ENCODE measurements around the gene TXN2. TPM values are rescaled to one million over a fixed set of nuclear protein-coding genes. Genes with fewer than 3 reads are reported as not detected.
A peak's percentile ranks its signal among the peaks of the same experiment; 100 is the strongest.
"Not testable (repeated sequence)": the region's sequence is repeated elsewhere in the genome, so short reads cannot be mapped to it uniquely, and the experiment has no call there.

The TXN2 gene
- total RNA-seq, 2 donors from 2014 or later: 115 TPM

DNA sequence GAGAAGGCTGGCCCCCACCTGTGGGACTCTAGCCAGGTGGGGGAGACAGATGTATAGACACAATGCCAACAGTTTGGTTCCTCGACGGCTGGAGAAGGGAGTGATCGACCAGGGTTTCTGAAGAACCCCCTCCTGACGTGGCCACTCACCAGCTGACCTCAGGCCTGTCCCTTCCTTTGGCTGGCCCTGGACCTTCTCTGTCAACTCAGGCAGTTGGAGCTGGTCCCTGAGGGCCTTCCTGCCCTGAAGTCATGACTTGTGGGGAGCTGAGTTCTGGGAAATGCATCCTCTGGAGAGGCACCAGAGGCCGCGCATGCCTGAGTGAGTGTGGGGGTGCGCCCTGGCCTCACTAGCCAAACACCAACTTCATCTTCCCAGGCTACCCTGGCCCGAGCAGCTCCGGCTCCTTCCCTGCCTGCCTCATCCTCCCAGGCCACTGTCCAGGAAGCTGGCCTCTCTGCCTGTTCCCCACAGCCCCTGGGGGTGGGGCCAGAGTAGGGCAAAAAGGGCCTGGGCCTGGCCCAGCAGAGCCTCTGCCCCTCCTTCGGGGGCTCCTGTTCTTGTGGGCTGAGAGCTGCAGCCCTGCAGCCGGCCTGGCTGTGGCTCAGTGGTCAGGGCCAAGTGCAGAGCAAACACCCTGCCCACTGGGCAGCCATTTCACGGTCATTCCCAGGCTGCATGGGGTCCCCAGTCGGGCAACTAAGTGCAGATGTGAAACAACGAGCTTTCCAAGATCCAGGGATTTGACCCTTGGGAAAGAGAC, 23.6 kb downstream of the TXN2 start:
- no peak overlapping the region for H3K4me3 Mint-ChIP-seq
- no peaks in the 10 kb centered on the region for H3K9me3 Mint-ChIP-seq
- no peaks in the 10 kb centered on the region for H3K27me3 Mint-ChIP-seq (ENCODE audit: low read depth)
- no peak overlapping the region for H3K27ac Mint-ChIP-seq
- DNase-seq: no peak
- no peaks in the 10 kb centered on the region for H3K36me3 Mint-ChIP-seq (ENCODE audit: insufficient read depth in 2 of 2)
- ATAC-seq (replicated peaks in 1 of 2): no peak
- H3K4me1 Mint-ChIP-seq (ENCODE audit: low read depth): peaks cover 27% of the 10 kb centered on the region

GRCh38 chr22:36456464-36456845, 25.0 kb downstream of the TXN2 start:
- Mint-ChIP-seq H3K27me3 (ENCODE audit: low read depth) (no peaks in the 10 kb centered on the region), H3K4me1 (ENCODE audit: low read depth) (peaks cover 41% of the 10 kb centered on the region), H3K4me3 (peak overlapping the region; percentile 62 to 73), H3K27ac (no peak overlapping the region), H3K9me3 (no peaks in the 10 kb centered on the region), H3K36me3 (ENCODE audit: insufficient read depth in 2 of 2) (no peaks in the 10 kb centered on the region)
- no peak for DNase-seq
- no peak for ATAC-seq (replicated peaks in 1 of 2)

DNA sequence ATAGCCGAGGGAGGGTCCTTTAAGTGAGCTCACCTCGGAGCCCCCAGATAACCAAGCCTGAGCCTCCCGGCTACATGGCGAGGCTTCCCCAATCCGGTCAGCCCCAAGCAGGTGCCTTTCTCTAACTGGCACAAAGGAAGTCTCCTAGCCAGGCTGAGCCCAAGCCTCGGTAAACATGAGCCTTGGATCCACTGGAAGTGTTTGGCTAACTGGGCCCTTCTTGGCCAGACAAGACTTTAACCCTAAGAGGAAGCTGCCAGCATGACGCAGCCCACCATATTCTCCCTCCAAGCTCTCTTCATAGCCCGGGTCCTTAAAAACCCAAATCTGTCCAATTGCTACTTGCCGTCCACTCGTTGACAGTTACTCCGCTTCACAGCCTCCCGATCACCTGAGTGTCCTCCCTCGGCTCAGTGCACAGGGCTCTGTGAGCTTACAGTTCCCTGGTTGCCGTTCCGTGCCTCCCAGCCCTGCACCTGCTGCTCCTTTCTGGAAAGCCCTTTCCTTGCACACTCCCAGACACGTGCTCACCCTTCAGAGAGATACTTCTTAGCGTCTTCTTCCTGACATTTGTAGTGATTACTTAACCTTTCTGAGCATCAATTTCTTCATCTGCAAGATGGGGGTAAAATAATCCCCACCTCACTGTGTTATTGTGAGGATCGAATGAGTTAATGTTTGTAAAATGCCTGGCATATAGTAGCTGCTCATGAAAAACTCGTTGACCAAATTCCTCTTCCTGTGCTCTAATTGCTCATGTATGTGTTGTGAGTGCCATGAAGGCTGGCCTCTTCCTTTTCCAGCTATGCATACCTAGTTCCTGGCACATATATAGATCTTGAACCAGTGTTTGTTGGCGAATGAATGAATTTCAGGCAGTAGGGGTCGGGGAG, 25.6 kb downstream of the TXN2 start:
- Mint-ChIP-seq H3K36me3 (ENCODE audit: insufficient read depth in 2 of 2) (no peaks in the 10 kb centered on the region), H3K27ac (peak overlapping the region; percentile 5), H3K27me3 (ENCODE audit: low read depth) (no peaks in the 10 kb centered on the region), H3K4me3 (peak overlapping the region; percentile 62 to 73), H3K4me1 (ENCODE audit: low read depth) (peaks cover 47% of the 10 kb centered on the region), H3K9me3 (no peaks in the 10 kb centered on the region)
- ATAC-seq (replicated peaks in 1 of 2): no peak
- no peak for DNase-seq

GRCh38 chr22:36454916-36455570, 26.4 kb downstream of the TXN2 start:
- DNase-seq (peak; percentile 97 to 98), ATAC-seq (replicated peaks in 1 of 2) (peak; percentile 81 to 84)
- H3K4me1 Mint-ChIP-seq (ENCODE audit: low read depth): peaks cover 49% of the 10 kb centered on the region
- no peaks in the 10 kb centered on the region for H3K9me3 Mint-ChIP-seq
- H3K27me3 Mint-ChIP-seq (ENCODE audit: low read depth): no peaks in the 10 kb centered on the region
- H3K27ac Mint-ChIP-seq: no peak overlapping the region
- H3K36me3 Mint-ChIP-seq (ENCODE audit: insufficient read depth in 2 of 2): no peaks in the 10 kb centered on the region
- H3K4me3 Mint-ChIP-seq: peak overlapping the region; percentile 62 to 73

GRCh38 chr22:36453855-36454378, 27.5 kb downstream of the TXN2 start:
- Mint-ChIP-seq H3K4me1 (ENCODE audit: low read depth) (peaks cover 49% of the 10 kb centered on the region), H3K27ac (peak overlapping the region; percentile 43), H3K9me3 (no peaks in the 10 kb centered on the region), H3K27me3 (ENCODE audit: low read depth) (no peaks in the 10 kb centered on the region), H3K4me3 (peak overlapping the region; percentile 73 to 78), H3K36me3 (ENCODE audit: insufficient read depth in 2 of 2) (no peaks in the 10 kb centered on the region)
- ATAC-seq (replicated peaks in 1 of 2) (no peak), DNase-seq (no peak)

GRCh38 chr22:36452978-36453607, 28.3 kb downstream of the TXN2 start:
- Mint-ChIP-seq H3K4me3 (peak overlapping the region; percentile 73 to 74), H3K4me1 (ENCODE audit: low read depth) (peaks cover 49% of the 10 kb centered on the region)
- H3K9me3 Mint-ChIP-seq; H3K36me3 Mint-ChIP-seq (ENCODE audit: insufficient read depth in 2 of 2); ATAC-seq (replicated peaks in 1 of 2); DNase-seq; H3K27me3 Mint-ChIP-seq (ENCODE audit: low read depth); H3K27ac Mint-ChIP-seq: not testable (repeated sequence)

GRCh38 chr22:36452250-36452977, 29.0 kb downstream of the TXN2 start:
- peak; percentile 31 to 53 for DNase-seq
- peaks cover 51% of the 10 kb centered on the region for H3K4me1 Mint-ChIP-seq (ENCODE audit: low read depth)
- H3K27me3 Mint-ChIP-seq (ENCODE audit: low read depth): no peaks in the 10 kb centered on the region
- H3K27ac Mint-ChIP-seq: peak overlapping the region; percentile 16
- ATAC-seq (replicated peaks in 1 of 2): peak; percentile 10 to 18
- peak overlapping the region; percentile 36 to 73 for H3K4me3 Mint-ChIP-seq
- no peaks in the 10 kb centered on the region for H3K36me3 Mint-ChIP-seq (ENCODE audit: insufficient read depth in 2 of 2)
- H3K9me3 Mint-ChIP-seq: no peaks in the 10 kb centered on the region

GRCh38 chr22:36450923-36451322, 30.5 kb downstream of the TXN2 start:
- DNase-seq; H3K9me3 Mint-ChIP-seq; H3K36me3 Mint-ChIP-seq (ENCODE audit: insufficient read depth in 2 of 2); ATAC-seq (replicated peaks in 1 of 2); H3K27me3 Mint-ChIP-seq (ENCODE audit: low read depth): not testable (repeated sequence)
- Mint-ChIP-seq H3K27ac (peak overlapping the region; percentile 16), H3K4me3 (peak overlapping the region; percentile 49 to 73), H3K4me1 (ENCODE audit: low read depth) (peaks cover 51% of the 10 kb centered on the region)

DNA sequence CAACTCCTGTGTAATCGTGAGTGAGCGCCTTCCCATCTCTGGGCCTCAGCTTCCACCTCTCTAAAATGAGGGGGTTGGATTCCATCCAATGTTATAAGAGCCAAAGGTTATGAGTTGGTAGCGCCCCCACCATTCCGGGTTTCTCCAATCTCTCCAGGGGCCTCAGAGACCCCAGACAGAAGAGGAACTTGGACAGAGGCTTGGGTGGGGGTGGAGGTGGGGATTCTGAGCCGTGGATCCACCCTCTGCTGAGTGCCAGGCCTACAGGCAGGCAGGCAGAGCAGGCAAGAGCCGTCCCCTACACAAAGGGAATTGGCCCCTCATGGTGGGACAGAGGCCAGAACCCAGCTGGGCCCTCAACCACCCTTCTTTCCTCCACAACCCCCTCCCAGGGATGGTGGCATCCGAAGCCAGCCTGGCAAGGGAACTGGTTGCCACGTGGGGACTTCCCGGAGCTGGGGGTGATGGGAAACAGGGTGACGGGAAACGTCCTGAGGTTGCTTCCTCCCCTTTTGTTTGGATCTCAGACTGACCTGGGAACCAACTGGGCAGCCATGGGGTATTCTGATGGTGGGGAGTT, 31.8 kb downstream of the TXN2 start:
- Mint-ChIP-seq H3K36me3 (ENCODE audit: insufficient read depth in 2 of 2) (no peaks in the 10 kb centered on the region), H3K27ac (no peak overlapping the region), H3K27me3 (ENCODE audit: low read depth) (no peaks in the 10 kb centered on the region), H3K4me1 (ENCODE audit: low read depth) (peaks cover 52% of the 10 kb centered on the region), H3K4me3 (no peak overlapping the region), H3K9me3 (no peaks in the 10 kb centered on the region)
- no peak for DNase-seq
- ATAC-seq (replicated peaks in 1 of 2): no peak

GRCh38 chr22:36447632-36448031, 33.8 kb downstream of the TXN2 start:
- Mint-ChIP-seq H3K4me3 (no peak overlapping the region), H3K27ac (no peak overlapping the region), H3K9me3 (no peaks in the 10 kb centered on the region), H3K27me3 (ENCODE audit: low read depth) (no peaks in the 10 kb centered on the region), H3K36me3 (ENCODE audit: insufficient read depth in 2 of 2) (no peaks in the 10 kb centered on the region), H3K4me1 (ENCODE audit: low read depth) (peaks cover 44% of the 10 kb centered on the region)
- ATAC-seq (replicated peaks in 1 of 2) (no peak), DNase-seq (no peak)

- ATAC-seq (replicated peaks in 1 of 2) (no peak), DNase-seq (no peak)
- H3K36me3 Mint-ChIP-seq (ENCODE audit: insufficient read depth in 2 of 2): no peaks in the 10 kb centered on the region
- H3K27ac Mint-ChIP-seq: no peak overlapping the region
- no peak overlapping the region for H3K4me3 Mint-ChIP-seq
- H3K9me3 Mint-ChIP-seq: no peaks in the 10 kb centered on the region
- H3K27me3 Mint-ChIP-seq (ENCODE audit: low read depth): no peaks in the 10 kb centered on the region
- peaks cover 34% of the 10 kb centered on the region for H3K4me1 Mint-ChIP-seq (ENCODE audit: low read depth)
Measured at GRCh38 chr22:36445158-36445668, 36.2 kb downstream of the TXN2 start.

Measured in activated T-cell treated with anti-CD3 and anti-CD28 coated beads, Interleukin-2, amount 50 U/mL, for 72 hours (primary cell).